Activated CD8-positive, alpha-beta memory T cell treated with anti-CD3 and anti-CD28 coated beads, Interleukin-2, amount 50 U/mL, for 24 hours (primary cell): ENCODE measurements around the gene FAM78B.

Experiments
- DNase-seq: peaks from one replicate; pipeline ENCODE4 v3.0.0-alpha.2; 2020; ENCODE audit errors: extremely low read depth

Gene FAM78B

GRCh38 chr1:166120281-166120680, 46.5 kb downstream of the FAM78B start:
- DNase-seq, result no peak

- no peak for DNase-seq
Observed at GRCh38 chr1:166119471-166119965, 47.3 kb downstream of the FAM78B start.

GRCh38 chr1:166117776-166118175, 49.0 kb downstream of the FAM78B start:
- DNase-seq, result no peak

GRCh38 chr1:166116026-166116425, 50.8 kb downstream of the FAM78B start:
- DNase-seq, result no peak

GRCh38 chr1:166114419-166114818, 52.4 kb downstream of the FAM78B start:
- no peak for DNase-seq

GRCh38 chr1:166113630-166114029, 53.2 kb downstream of the FAM78B start:
- DNase-seq, result no peak

GRCh38 chr1:166113031-166113430, 53.8 kb downstream of the FAM78B start:
- no peak for DNase-seq

- DNase-seq, result no peak
Observed at GRCh38 chr1:166112425-166112824, 54.4 kb downstream of the FAM78B start.

- no peak for DNase-seq
Observed at GRCh38 chr1:166111430-166111829, 55.4 kb downstream of the FAM78B start.

GRCh38 chr1:166090244-166090643, 76.6 kb downstream of the FAM78B start:
- no peak for DNase-seq

GRCh38 chr1:166089804-166090203, 77.0 kb downstream of the FAM78B start:
- no peak for DNase-seq

- DNase-seq, result no peak
Observed at GRCh38 chr1:166088572-166088955, 78.2 kb downstream of the FAM78B start.

- no peak for DNase-seq
Observed at GRCh38 chr1:166087734-166088571, 78.8 kb downstream of the FAM78B start.

- DNase-seq, result no peak
Observed at GRCh38 chr1:166086113-166086883, 80.5 kb downstream of the FAM78B start.

GRCh38 chr1:166084613-166085012, 82.2 kb downstream of the FAM78B start:
- no peak for DNase-seq

- DNase-seq, result no peak
Observed at GRCh38 chr1:166083887-166084286, 82.9 kb downstream of the FAM78B start.

- no peak for DNase-seq
Observed at GRCh38 chr1:166082601-166083000, 84.2 kb downstream of the FAM78B start.

GRCh38 chr1:166080967-166081870, 85.6 kb downstream of the FAM78B start:
- DNase-seq, result no peak

GRCh38 chr1:166080277-166080966, 86.4 kb downstream of the FAM78B start:
- DNase-seq, result no peak

GRCh38 chr1:166079276-166079675, 87.5 kb downstream of the FAM78B start:
- DNase-seq, result no peak

- no peak for DNase-seq
Observed at GRCh38 chr1:166073489-166073888, 93.3 kb downstream of the FAM78B start.
